Colonic mucosa (tissue), 4 donors: ENCODE data around the gene NINL. TPM values are rescaled to one million over a fixed set of nuclear protein-coding genes. Genes with fewer than 3 reads are reported as not detected.

Experiments used
- DNase-seq: peaks from one replicate; pipeline ENCODE4 v3.0.0-alpha.2; 2020
- H3K27ac ChIP-seq: fragments of 200-600 bp; one replicate; pipeline ENCODE4 v1.8.0; 2021
- H3K27me3 ChIP-seq: fragments of 200-600 bp; one replicate; pipeline ENCODE4 v1.8.0; 2021
- H3K36me3 ChIP-seq: fragments of 200-600 bp; one replicate; pipeline ENCODE4 v1.8.0; 2021
- H3K4me1 ChIP-seq: fragments of 200-600 bp; one replicate; pipeline ENCODE4 v1.8.0; 2021; ENCODE audit warnings: mild to moderate bottlenecking
- H3K4me3 ChIP-seq: fragments of 200-600 bp; one replicate; pipeline ENCODE4 v1.8.0; 2021
- H3K9ac ChIP-seq, 2 donors: one replicate each; pipeline ENCODE4 v1.7.0; 2013; ENCODE audit warnings: control low read depth in 2 of 2, low read depth in 2 of 2, low read length in 2 of 2
- H3K9me3 ChIP-seq: fragments of 200-600 bp; one replicate; pipeline ENCODE4 v1.8.0; 2021
- intact Hi-C: fragments of 100-400 bp; cut with DNase I; formaldehyde crosslinking; loops from one replicate; pipeline ENCODE4 v1.14.1; 2022
- total RNA-seq, 2 donors: library from RNA; stranded (reverse); fragmentation: NEBNext Ultra II Directional in 1 of 2; extraction: Animal tissue kit (Norgen Biotek cat#: 25700) in 1 of 2; gene quantifications; one replicate each; pipeline ENCODE4 v1.2.1, GENCODE V29; 2021
- TF ChIP-seq, protein P1 (sequence below): fragments of 200-600 bp; IDR thresholded peaks from one replicate; pipeline ENCODE4 v1.8.0; 2022; ENCODE audit warnings: antibody characterized with exemption, mild to moderate bottlenecking
- donor health status: healthy.
- donor health status: DM: no; HTN: no; CAD: no.
- donor health status: DM: no; HTN: no; CAD: no.

The NINL gene
- total RNA-seq, 2 donors from 2014 or later = 3.4 to 5.3 TPM

- no peak for DNase-seq
- TF ChIP-seq, protein P1, sequence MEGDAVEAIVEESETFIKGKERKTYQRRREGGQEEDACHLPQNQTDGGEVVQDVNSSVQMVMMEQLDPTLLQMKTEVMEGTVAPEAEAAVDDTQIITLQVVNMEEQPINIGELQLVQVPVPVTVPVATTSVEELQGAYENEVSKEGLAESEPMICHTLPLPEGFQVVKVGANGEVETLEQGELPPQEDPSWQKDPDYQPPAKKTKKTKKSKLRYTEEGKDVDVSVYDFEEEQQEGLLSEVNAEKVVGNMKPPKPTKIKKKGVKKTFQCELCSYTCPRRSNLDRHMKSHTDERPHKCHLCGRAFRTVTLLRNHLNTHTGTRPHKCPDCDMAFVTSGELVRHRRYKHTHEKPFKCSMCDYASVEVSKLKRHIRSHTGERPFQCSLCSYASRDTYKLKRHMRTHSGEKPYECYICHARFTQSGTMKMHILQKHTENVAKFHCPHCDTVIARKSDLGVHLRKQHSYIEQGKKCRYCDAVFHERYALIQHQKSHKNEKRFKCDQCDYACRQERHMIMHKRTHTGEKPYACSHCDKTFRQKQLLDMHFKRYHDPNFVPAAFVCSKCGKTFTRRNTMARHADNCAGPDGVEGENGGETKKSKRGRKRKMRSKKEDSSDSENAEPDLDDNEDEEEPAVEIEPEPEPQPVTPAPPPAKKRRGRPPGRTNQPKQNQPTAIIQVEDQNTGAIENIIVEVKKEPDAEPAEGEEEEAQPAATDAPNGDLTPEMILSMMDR = no peak
- Histone ChIP-seq H3K4me1 (no peaks in the 10 kb centered on the region), H3K9ac (no peak overlapping the region), H3K27ac (no peak overlapping the region), H3K9me3 (no peaks in the 10 kb centered on the region), H3K4me3 (no peak overlapping the region), H3K27me3 (no peaks in the 10 kb centered on the region), H3K36me3 (no peaks in the 10 kb centered on the region)
- intact Hi-C loops = no loop called here
Measured at GRCh38 chr20:25487306-25487705, 98.0 kb downstream of the NINL start.

GRCh38 chr20:25486377-25486776, 99.0 kb downstream of the NINL start:
- H3K4me3 ChIP-seq = no peak overlapping the region
- no peaks in the 10 kb centered on the region for H3K36me3 ChIP-seq
- no peaks in the 10 kb centered on the region for H3K27me3 ChIP-seq
- TF ChIP-seq, protein P1 = no peak
- DNase-seq = no peak
- H3K9ac ChIP-seq = no peak overlapping the region
- H3K9me3 ChIP-seq = no peaks in the 10 kb centered on the region
- no peaks in the 10 kb centered on the region for H3K4me1 ChIP-seq
- no peak overlapping the region for H3K27ac ChIP-seq
- intact Hi-C loops = no loop called here

- Histone ChIP-seq H3K27ac (no peak overlapping the region), H3K9ac (no peak overlapping the region), H3K27me3 (no peaks in the 10 kb centered on the region), H3K9me3 (no peaks in the 10 kb centered on the region), H3K36me3 (no peaks in the 10 kb centered on the region), H3K4me3 (no peak overlapping the region), H3K4me1 (no peaks in the 10 kb centered on the region)
- DNase-seq = no peak
- intact Hi-C loops = no loop called here
- TF ChIP-seq, protein P1 = no peak
Measured at GRCh38 chr20:25485872-25486271, 99.5 kb downstream of the NINL start.

GRCh38 chr20:25484911-25485511, 100.3 kb downstream of the NINL start:
- no peak for DNase-seq
- Histone ChIP-seq H3K4me1 (no peaks in the 10 kb centered on the region), H3K9me3 (no peaks in the 10 kb centered on the region), H3K4me3 (no peak overlapping the region), H3K36me3 (no peaks in the 10 kb centered on the region), H3K9ac (no peak overlapping the region), H3K27ac (no peak overlapping the region), H3K27me3 (no peaks in the 10 kb centered on the region)
- intact Hi-C loops = no loop called here
- TF ChIP-seq, protein P1 = no peak

GRCh38 chr20:25484224-25484846, 101.0 kb downstream of the NINL start:
- H3K27me3 ChIP-seq = no peaks in the 10 kb centered on the region
- intact Hi-C loops = no loop called here
- no peak overlapping the region for H3K27ac ChIP-seq
- no peaks in the 10 kb centered on the region for H3K4me1 ChIP-seq
- H3K9me3 ChIP-seq = no peaks in the 10 kb centered on the region
- TF ChIP-seq, protein P1 = no peak
- H3K9ac ChIP-seq = no peak overlapping the region
- no peaks in the 10 kb centered on the region for H3K36me3 ChIP-seq
- no peak for DNase-seq
- no peak overlapping the region for H3K4me3 ChIP-seq
